Small intestine (tissue), 16 donors: Measurements from ENCODE around the gene CDH19. TPM values are rescaled to one million over a fixed set of nuclear protein-coding genes. Genes with fewer than 3 reads are reported as not detected.

Experiments
- DNase-seq, 2 donors: peaks; one replicate each; pipeline versions ENCODE4 v3.0.0 to v3.0.0-alpha.2; 2013
- FAIRE-seq: peaks from 2 replicates; lab custom pipeline; 2012; peaks lifted over from hg19 to GRCh38; lab: Jason Lieb, UNC
- H3K27ac ChIP-seq, 3 donors: one replicate each; pipeline ENCODE4 v1.5.1; 2013; ENCODE audit warnings: low read length in 2 of 3, mild to moderate bottlenecking in 2 of 3, control low read depth in 1 of 3, inconsistent platforms in 1 of 3, low read depth in 1 of 3, moderate library complexity in 1 of 3
- H3K27me3 ChIP-seq, 3 donors: one replicate each; pipeline ENCODE4 v1.6.1; 2013; ENCODE audit warnings: low read length in 3 of 3, inconsistent platforms in 1 of 3; ENCODE audit not compliant: control insufficient read depth in 3 of 3, insufficient read depth in 3 of 3
- H3K36me3 ChIP-seq, 3 donors: one replicate each; pipeline ENCODE4 v1.6.1; 2013; ENCODE audit warnings: low read length in 3 of 3, inconsistent platforms in 1 of 3, low read depth in 1 of 3, mild to moderate bottlenecking in 1 of 3, moderate library complexity in 1 of 3; ENCODE audit not compliant: control insufficient read depth in 3 of 3, insufficient read depth in 2 of 3
- H3K4me1 ChIP-seq, 3 donors: one replicate each; pipeline ENCODE4 v1.6.1; 2013; ENCODE audit warnings: low read length in 2 of 3, inconsistent platforms in 1 of 3, low read depth in 1 of 3, mild to moderate bottlenecking in 1 of 3, moderate library complexity in 1 of 3; ENCODE audit not compliant: control insufficient read depth in 3 of 3, insufficient read depth in 2 of 3
- H3K4me3 ChIP-seq, 3 donors: one replicate each; pipeline ENCODE4 v1.5.1; 2013; ENCODE audit warnings: low read length in 3 of 3, control low read depth in 1 of 3, inconsistent platforms in 1 of 3, low read depth in 1 of 3, mild to moderate bottlenecking in 1 of 3, moderate library complexity in 1 of 3
- H3K9me3 ChIP-seq, 2 donors: one replicate each; pipeline ENCODE4 v1.6.1; 2013; ENCODE audit warnings: low read depth in 1 of 2, low read length in 1 of 2; ENCODE audit not compliant: control insufficient read depth in 2 of 2, insufficient read depth in 1 of 2
- WGBS, 3 donors: extraction: QIAGEN DNeasy Blood & Tissue Kit; methylation state at CpG; one replicate each; pipeline ENCODE4 v1.1.7; 2013; 5-methylcytosine and 5-hydroxymethylcytosine counted together
- long read RNA-seq, 10 donors: transcript quantifications; one replicate each; lab custom pipeline, GENCODE V29; 2026
- polyA plus RNA-seq, 4 donors: library from polyadenylated mRNA; stranded (reverse) in 3 of 4; unstranded in 1 of 4; fragments of 200-250 nt in 3 of 4; fragments of 120-200 nt in 1 of 4; gene quantifications; one replicate each; pipeline versions ENCODE4 v1.2.1 to v1.2.3, GENCODE V29; 2013
- donor health status: healthy with polysubstance abuse.
- donor health status: control.
- donor health status: control.
- donor health status: Bipolar disorder and iron deficiency.
- donor health status: healthy.

Gene CDH19, protein sequence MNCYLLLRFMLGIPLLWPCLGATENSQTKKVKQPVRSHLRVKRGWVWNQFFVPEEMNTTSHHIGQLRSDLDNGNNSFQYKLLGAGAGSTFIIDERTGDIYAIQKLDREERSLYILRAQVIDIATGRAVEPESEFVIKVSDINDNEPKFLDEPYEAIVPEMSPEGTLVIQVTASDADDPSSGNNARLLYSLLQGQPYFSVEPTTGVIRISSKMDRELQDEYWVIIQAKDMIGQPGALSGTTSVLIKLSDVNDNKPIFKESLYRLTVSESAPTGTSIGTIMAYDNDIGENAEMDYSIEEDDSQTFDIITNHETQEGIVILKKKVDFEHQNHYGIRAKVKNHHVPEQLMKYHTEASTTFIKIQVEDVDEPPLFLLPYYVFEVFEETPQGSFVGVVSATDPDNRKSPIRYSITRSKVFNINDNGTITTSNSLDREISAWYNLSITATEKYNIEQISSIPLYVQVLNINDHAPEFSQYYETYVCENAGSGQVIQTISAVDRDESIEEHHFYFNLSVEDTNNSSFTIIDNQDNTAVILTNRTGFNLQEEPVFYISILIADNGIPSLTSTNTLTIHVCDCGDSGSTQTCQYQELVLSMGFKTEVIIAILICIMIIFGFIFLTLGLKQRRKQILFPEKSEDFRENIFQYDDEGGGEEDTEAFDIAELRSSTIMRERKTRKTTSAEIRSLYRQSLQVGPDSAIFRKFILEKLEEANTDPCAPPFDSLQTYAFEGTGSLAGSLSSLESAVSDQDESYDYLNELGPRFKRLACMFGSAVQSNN
- 1 to 10 TPM in 1 of 4 donors, under 1 TPM in 2, not detected in 1; 0.27 to 3.0 (median 0.86) TPM for polyA plus RNA-seq
- long read RNA-seq, donor 1: 0 reads
- long read RNA-seq, donor 2: 0 reads
- long read RNA-seq, donor 3: 0 reads
- long read RNA-seq, donor 4: 0 reads
- long read RNA-seq, donor 5: 0 reads
- long read RNA-seq, donor 6: 0 reads
- long read RNA-seq, donor 7: 0 reads
- long read RNA-seq, donor 8, full-length matches to known transcripts: 1 of 1 reads
- long read RNA-seq, donor 8, partial matches to known transcripts: 0 of 1 reads
- long read RNA-seq, donor 8, other reads (novel, unspliced or antisense): 0 of 1 reads
- long read RNA-seq, donor 9: 0 reads
- long read RNA-seq, donor 10: 0 reads

DNA sequence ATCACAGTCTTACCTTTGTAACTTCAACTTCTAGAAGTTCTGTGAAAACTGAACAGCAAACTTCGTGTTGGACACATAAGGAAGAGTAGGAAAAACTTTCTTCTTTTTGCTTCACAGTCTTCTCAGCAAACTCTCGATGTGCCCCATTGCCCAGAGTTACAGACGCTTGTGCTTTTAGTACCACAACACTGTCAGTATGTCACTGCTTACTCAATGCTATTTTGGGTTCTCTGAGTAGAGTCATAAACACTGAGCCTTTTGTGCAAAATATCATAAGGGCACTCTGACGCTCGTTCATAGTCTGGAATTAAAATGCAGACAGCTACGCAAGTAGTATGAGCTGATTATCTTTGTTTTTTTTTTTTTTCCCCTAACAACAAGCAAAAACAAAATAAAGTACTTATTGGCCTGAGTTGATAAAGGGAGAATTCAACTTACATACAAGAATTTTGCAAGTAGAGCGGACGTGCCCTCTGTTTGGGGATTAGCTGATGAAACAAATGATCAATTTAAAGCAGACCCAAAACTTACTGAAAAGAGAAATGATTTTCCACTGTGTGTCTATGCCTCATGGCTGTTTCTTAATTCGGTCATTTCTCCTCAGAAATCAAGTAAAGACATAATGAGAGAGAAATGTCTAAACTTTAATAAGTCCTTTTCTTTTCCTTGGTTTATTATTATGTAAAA lies at the start of gene CDH19:
Gene CDH19 (minus strand): TSS at position 150 of the 687 bp plus-strand sequence. CDS start 31,886 bp downstream, outside the sequence.
- no peaks in the 10 kb centered on the region for H3K27me3 ChIP-seq
- H3K4me3 ChIP-seq: no peak within 1 kb of the TSS
- H3K36me3 ChIP-seq: no peaks in the 10 kb centered on the region
- H3K4me1 ChIP-seq: no peaks in the 10 kb centered on the region
- DNase-seq (no peak), FAIRE-seq (no peak)
- no peak within 1 kb of the TSS for H3K27ac ChIP-seq
- 62 to 72% (median 67%) methylated on average over 9 of the region's 9 CpGs for WGBS, 3 donors
- no peaks in the 10 kb centered on the region for H3K9me3 ChIP-seq

DNA sequence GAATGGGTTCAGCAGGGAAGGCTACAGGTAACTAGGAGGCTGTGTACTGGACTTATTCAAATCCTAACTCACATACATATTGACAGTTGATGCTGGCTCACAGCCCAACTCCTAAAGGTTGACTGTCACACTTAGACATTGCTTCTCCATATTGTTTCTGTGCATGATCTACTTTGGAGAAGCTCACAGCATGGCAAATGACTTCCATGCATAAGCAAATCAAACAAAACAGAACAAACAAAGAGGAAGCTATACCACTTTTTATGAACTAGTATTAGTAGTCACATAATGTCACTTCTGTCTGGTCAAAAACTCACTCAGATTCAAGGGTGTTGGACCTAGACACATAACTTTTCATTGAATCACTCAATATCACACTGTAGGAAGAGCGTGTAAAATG lies 43.8 kb upstream of the CDH19 start:
- Histone ChIP-seq H3K4me1 (no peaks in the 10 kb centered on the region), H3K27ac (no peak overlapping the region), H3K9me3 (no peaks in the 10 kb centered on the region), H3K4me3 (no peak overlapping the region), H3K27me3 (no peaks in the 10 kb centered on the region), H3K36me3 (no peaks in the 10 kb centered on the region)
- WGBS, 3 donors: 78 to 92% (median 85%) methylated on average over 1 of the region's 1 CpG
- DNase-seq (no peak), FAIRE-seq (no peak)

DNA sequence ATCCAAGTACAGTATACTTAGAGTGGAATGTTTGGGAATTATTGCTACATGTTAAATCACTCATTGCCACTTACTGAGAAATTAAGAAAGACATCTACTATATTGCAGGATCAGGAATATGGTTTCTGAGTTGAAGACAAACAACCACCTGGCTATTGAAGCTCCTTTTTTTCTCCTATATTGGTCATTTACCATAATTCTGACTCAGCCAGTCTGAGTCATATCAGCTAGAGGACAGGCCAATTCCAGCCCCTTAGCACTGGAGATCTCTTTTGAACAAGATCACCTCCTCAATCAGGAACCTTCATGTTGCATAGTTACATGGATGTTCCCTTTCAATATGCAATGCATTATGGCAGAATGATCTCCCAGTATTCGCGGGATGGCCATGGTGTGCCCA lies 42.7 kb upstream of the CDH19 start:
- H3K27me3 ChIP-seq: no peaks in the 10 kb centered on the region
- DNase-seq (no peak), FAIRE-seq (no peak)
- 89 to 100% (median 94%) methylated on average over 2 of the region's 2 CpGs for WGBS, 3 donors
- H3K4me3 ChIP-seq: no peak overlapping the region
- H3K36me3 ChIP-seq: no peaks in the 10 kb centered on the region
- H3K9me3 ChIP-seq: no peaks in the 10 kb centered on the region
- H3K4me1 ChIP-seq: no peaks in the 10 kb centered on the region
- no peak overlapping the region for H3K27ac ChIP-seq

DNA sequence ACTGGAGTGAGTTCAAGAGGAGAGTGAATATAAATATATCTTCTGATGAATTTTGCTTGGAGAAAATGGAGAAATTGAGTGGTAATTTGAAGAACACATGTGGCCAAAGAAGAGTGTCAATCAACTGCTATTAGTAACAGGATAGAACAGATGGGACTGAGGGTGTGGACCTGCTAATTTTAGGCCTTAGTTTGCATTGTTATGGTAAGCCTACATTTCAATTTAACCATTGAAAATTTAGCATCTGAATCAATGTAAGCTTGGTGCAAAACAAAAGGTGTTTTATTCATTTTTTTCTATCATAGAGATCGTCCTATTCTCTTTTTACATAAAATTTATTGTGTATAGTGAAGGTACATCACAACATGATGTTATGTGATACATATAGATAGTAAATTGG lies 42.1 kb upstream of the CDH19 start:
- Histone ChIP-seq H3K27me3 (no peaks in the 10 kb centered on the region), H3K9me3 (no peaks in the 10 kb centered on the region), H3K36me3 (no peaks in the 10 kb centered on the region), H3K4me1 (no peaks in the 10 kb centered on the region), H3K27ac (no peak overlapping the region), H3K4me3 (no peak overlapping the region)
- FAIRE-seq (no peak), DNase-seq (no peak)
- 68 to 73% (median 72%) methylated on average over 1 of the region's 1 CpG for WGBS, 3 donors

DNA sequence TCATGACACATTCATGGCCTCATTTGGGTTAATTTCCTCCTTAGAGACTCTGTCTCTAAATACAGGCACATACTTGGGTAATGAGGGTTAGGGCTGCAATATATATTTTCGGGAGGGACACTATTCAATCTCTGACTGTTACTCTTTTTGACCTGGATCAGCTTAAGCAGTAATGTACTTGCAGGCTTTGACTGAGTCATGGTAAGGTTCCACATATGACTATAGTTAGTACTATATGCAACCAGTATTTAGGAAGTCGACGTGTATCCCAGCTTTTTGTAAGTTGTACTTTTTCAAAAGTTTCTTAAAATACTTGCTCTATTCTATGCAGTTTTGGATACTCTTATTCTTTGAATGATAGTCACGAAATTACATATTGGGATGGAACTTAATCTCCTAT lies 37.2 kb upstream of the CDH19 start:
- H3K36me3 ChIP-seq: no peaks in the 10 kb centered on the region
- H3K27me3 ChIP-seq: no peaks in the 10 kb centered on the region
- no peak for FAIRE-seq
- WGBS, 3 donors: 82 to 86% (median 83%) methylated on average over 4 of the region's 4 CpGs
- H3K4me3 ChIP-seq: no peak overlapping the region
- no peak overlapping the region for H3K27ac ChIP-seq
- DNase-seq: no peak
- H3K9me3 ChIP-seq: no peaks in the 10 kb centered on the region
- no peaks in the 10 kb centered on the region for H3K4me1 ChIP-seq

DNA sequence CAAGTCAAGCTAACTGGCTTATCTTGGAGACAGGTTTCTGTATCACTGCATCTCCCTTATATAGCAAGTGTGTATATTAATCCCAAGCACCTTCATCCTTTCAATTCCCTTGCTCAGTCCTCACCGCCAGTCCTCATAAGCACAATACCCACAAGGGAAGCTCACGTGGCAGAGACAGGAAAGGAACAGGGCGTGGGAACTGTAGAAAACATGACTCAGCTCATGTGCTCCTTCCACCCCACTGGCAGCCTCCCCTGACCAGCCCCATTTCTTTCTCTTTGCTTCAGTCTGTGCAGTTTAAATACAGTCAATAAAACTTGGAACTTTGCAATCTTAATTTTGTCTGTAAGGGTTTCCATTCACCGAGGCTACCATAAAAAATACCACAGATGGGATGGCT lies 36.5 kb upstream of the CDH19 start:
- DNase-seq (no peak), FAIRE-seq (no peak)
- H3K4me3 ChIP-seq: no peak overlapping the region
- H3K27me3 ChIP-seq: no peaks in the 10 kb centered on the region
- no peaks in the 10 kb centered on the region for H3K9me3 ChIP-seq
- WGBS, 3 donors: 44 to 49% (median 49%) methylated on average over 4 of the region's 4 CpGs
- H3K27ac ChIP-seq: no peak overlapping the region
- no peaks in the 10 kb centered on the region for H3K4me1 ChIP-seq
- H3K36me3 ChIP-seq: no peaks in the 10 kb centered on the region

DNA sequence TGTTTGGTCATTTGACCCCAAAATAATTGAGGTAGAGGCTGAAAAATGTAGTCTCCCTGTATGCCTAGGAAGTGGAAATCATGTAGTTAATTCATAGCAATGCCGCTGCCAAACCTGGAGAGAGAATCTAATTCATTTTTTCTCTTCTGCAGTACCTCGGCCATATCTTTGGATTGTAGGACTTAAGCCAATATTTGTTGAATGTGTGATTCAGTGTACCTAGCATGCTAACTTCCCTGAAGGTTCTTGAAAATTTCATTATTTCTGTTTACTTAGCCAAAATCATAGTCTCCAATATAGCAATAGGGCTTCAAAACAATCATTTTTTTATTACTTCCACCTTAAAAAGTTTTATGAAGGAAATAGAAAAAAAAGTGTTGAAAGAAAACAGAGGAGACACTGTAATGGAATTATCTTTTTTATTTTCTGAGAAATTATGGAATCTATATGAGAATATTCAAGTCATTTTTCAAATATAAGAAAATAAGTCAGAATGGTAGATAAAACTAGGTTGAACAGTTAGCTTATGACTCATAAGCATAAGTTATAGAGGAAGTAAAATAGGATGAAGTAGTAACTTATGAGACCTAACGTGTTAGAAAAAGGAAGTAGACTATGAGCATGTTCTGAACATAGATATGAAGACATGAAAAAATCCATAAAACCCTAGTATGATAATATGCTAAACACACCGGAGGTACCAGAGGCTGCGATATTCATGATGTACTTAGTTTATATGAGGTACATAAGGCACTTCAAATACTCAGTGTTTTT lies 35.2 kb upstream of the CDH19 start:
- DNase-seq (no peak), FAIRE-seq (no peak)
- Histone ChIP-seq H3K9me3 (no peaks in the 10 kb centered on the region), H3K27ac (no peak overlapping the region), H3K4me3 (no peak overlapping the region), H3K27me3 (no peaks in the 10 kb centered on the region), H3K4me1 (no peaks in the 10 kb centered on the region), H3K36me3 (no peaks in the 10 kb centered on the region)
- 57 to 70% (median 69%) methylated on average over 5 of the region's 5 CpGs for WGBS, 3 donors
